MM.1S (cell line): Measurements from ENCODE around the gene ZNF799.
"Not testable (repeated sequence)": the region's sequence is repeated elsewhere in the genome, so short reads cannot be mapped to it uniquely, and the experiment has no call there.

Experiments
- DNase-seq: peaks from one replicate; pipeline ENCODE4 v3.0.0-alpha.2; 2015
- H2AFZ ChIP-seq: fragments of 300-600 bp; sonication (generic); 2 replicates; pipeline ENCODE4 v1.6.0; 2016; ENCODE audit warnings: antibody characterized with exemption, low read length
- H3F3A ChIP-seq: fragments of 300-600 bp; sonication (generic); 2 replicates; pipeline ENCODE4 v1.6.1; 2016; ENCODE audit warnings: mild to moderate bottlenecking, antibody characterized with exemption, low read length, moderate library complexity, mixed read lengths; ENCODE audit not compliant: insufficient read depth
- H3K27ac ChIP-seq: fragments of 300-600 bp; sonication (generic); 2 replicates; pipeline ENCODE4 v1.5.1; 2016; ENCODE audit warnings: mild to moderate bottlenecking, low read length
- H3K27me3 ChIP-seq: fragments of 300-600 bp; sonication (generic); replicated peaks from 2 replicates; pipeline ENCODE4 v1.6.0; 2016; ENCODE audit warnings: low read length; ENCODE audit not compliant: insufficient read depth
- H3K36me3 ChIP-seq: fragments of 300-600 bp; sonication (generic); replicated peaks from 2 replicates; pipeline ENCODE4 v1.6.1; 2016; ENCODE audit warnings: mild to moderate bottlenecking, low read length, mixed read lengths; ENCODE audit not compliant: insufficient read depth
- H3K4me1 ChIP-seq: fragments of 300-600 bp; sonication (generic); 2 replicates; pipeline ENCODE4 v1.6.1; 2016; ENCODE audit warnings: low read length, mixed read lengths
- H3K4me2 ChIP-seq: fragments of 300-600 bp; sonication (generic); 2 replicates; pipeline ENCODE4 v1.6.0; 2016; ENCODE audit warnings: low read depth, low read length
- H3K4me3 ChIP-seq: fragments of 300-600 bp; sonication (generic); 2 replicates; pipeline ENCODE4 v1.5.1; 2016; ENCODE audit warnings: low read length, mixed read lengths
- H3K79me2 ChIP-seq: fragments of 300-600 bp; sonication (generic); 2 replicates; pipeline ENCODE4 v1.6.1; 2016; ENCODE audit warnings: mixed run types, low read length, mixed read lengths
- H3K9ac ChIP-seq: fragments of 300-600 bp; sonication (generic); 2 replicates; pipeline ENCODE4 v1.6.1; 2016; ENCODE audit warnings: low read length, mixed read lengths
- H3K9me2 ChIP-seq: fragments of 300-600 bp; sonication (generic); replicated peaks from 2 replicates; pipeline ENCODE4 v1.6.1; 2016; ENCODE audit warnings: mild to moderate bottlenecking, low read length, mixed read lengths; ENCODE audit not compliant: insufficient read depth
- H3K9me3 ChIP-seq: fragments of 300-600 bp; sonication (generic); replicated peaks from 2 replicates; pipeline ENCODE4 v1.6.1; 2016; ENCODE audit warnings: mild to moderate bottlenecking, low read length, mixed read lengths; ENCODE audit not compliant: insufficient read depth
- H4K20me1 ChIP-seq: fragments of 300-600 bp; sonication (generic); 2 replicates; pipeline ENCODE4 v1.6.1; 2016; ENCODE audit warnings: mild to moderate bottlenecking, low read length, moderate library complexity, mixed read lengths; ENCODE audit not compliant: insufficient read depth
- EZH2 ChIP-seq: fragments of 300-600 bp; sonication (generic); optimal IDR thresholded peaks from 2 replicates; pipeline ENCODE3; 2017; ENCODE audit warnings: low read depth, mild to moderate bottlenecking, antibody characterized with exemption, low read length, mixed read lengths
- EZH2phosphoT487 ChIP-seq: fragments of 300-600 bp; sonication (generic); IDR thresholded peaks from 2 replicates; pipeline ENCODE4 v1.6.1; 2018; ENCODE audit warnings: antibody characterized with exemption, low read length
- TF ChIP-seq, protein P1 (sequence below): fragments of 300-600 bp; sonication (generic); IDR thresholded peaks from 2 replicates; pipeline ENCODE4 v1.5.1; 2016; ENCODE audit warnings: antibody characterized with exemption, low read length, mixed read lengths

ZNF799 gene

DNA sequence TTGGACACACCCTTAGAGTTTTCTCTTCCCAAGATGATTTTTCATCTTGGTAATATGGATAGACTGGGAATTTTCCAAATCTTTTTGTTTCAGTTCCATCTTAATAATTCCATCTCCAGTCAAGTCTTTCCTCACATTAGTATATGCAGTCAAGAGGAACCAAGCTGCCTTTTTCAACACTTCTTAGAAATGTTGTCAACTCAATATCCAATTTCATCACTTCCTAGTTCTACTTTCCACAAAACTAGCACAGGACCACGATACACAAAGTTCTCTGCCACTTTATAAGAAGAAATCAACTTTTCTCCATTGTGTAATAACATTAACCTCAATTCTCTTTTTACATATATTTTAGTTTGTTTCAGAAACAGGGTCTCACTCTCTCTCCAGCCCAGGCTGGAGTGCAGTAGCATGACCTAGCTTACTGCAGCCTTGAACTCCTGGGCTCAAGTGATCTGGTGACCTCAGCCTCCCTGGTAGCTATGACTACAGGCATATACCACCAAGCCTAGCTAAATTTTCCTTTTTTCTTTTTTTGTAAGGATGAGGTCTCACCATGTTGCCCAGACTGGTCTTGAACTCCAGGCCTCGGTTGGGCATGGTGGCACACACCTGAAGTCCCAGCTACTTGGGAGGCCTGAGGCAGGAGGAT lies 24.3 kb upstream of the ZNF799 start:
- no peak overlapping the region for H3K9ac ChIP-seq
- no peaks in the 10 kb centered on the region for H3K9me2 ChIP-seq
- H3K4me1 ChIP-seq: no peaks in the 10 kb centered on the region
- H3F3A ChIP-seq: no peaks in the 10 kb centered on the region
- no peak overlapping the region for H3K4me3 ChIP-seq
- no peak overlapping the region for H3K4me2 ChIP-seq
- DNase-seq: no peak
- H3K79me2 ChIP-seq: no peaks in the 10 kb centered on the region
- H3K27me3 ChIP-seq: no peaks in the 10 kb centered on the region
- H3K9me3 ChIP-seq: no peaks in the 10 kb centered on the region
- no peak for TF ChIP-seq EZH2
- TF ChIP-seq EZH2phosphoT487: no peak
- TF ChIP-seq, protein P1, sequence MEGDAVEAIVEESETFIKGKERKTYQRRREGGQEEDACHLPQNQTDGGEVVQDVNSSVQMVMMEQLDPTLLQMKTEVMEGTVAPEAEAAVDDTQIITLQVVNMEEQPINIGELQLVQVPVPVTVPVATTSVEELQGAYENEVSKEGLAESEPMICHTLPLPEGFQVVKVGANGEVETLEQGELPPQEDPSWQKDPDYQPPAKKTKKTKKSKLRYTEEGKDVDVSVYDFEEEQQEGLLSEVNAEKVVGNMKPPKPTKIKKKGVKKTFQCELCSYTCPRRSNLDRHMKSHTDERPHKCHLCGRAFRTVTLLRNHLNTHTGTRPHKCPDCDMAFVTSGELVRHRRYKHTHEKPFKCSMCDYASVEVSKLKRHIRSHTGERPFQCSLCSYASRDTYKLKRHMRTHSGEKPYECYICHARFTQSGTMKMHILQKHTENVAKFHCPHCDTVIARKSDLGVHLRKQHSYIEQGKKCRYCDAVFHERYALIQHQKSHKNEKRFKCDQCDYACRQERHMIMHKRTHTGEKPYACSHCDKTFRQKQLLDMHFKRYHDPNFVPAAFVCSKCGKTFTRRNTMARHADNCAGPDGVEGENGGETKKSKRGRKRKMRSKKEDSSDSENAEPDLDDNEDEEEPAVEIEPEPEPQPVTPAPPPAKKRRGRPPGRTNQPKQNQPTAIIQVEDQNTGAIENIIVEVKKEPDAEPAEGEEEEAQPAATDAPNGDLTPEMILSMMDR: no peak
- no peaks in the 10 kb centered on the region for H3K36me3 ChIP-seq
- no peaks in the 10 kb centered on the region for H4K20me1 ChIP-seq
- H2AFZ ChIP-seq: no peak overlapping the region
- H3K27ac ChIP-seq: no peak overlapping the region

DNA sequence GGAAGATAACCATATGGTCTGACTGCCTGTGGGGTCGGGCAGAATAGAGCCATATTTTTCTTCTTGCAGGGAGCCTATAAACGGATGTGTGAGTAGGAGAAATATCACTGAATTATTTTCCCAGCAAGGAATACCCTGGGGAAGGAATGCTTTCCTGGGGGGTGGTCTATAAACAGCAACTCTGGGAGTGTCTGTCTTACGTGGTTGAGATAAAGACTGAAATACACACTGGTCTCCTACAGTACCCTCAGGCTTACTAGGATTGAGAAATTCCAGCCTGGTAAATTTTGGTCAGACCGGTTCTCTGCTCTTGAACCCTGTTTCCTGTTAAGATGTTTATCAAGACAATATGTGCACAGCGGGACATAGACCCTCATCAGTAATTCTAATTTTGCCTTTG lies 16.2 kb upstream of the ZNF799 start:
- DNase-seq, H3K36me3 ChIP-seq: not testable (repeated sequence)

DNA sequence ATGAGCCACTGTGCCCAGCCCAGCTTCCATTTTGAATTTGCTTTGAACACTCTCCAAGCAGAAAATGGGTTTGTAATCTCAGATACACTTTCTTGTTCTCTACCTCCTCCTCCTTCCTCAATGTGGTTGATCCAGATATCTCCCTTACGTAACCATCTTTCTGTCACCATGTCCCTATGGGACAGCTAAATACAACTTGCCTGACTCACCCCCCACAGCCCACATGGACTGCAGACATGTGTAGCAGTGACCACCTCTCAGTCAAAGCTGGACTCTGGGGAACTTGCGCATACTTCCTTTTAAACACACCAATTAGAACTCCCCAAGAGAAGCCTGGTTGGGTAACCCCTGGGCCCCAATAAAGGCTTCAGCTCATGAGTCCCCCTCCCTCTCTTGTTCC lies 10.8 kb upstream of the ZNF799 start:
- no peak overlapping the region for H3K4me3 ChIP-seq
- DNase-seq: no peak
- H4K20me1 ChIP-seq: no peaks in the 10 kb centered on the region
- no peak for TF ChIP-seq EZH2phosphoT487
- TF ChIP-seq, protein P1: no peak
- TF ChIP-seq EZH2: no peak
- no peak overlapping the region for H2AFZ ChIP-seq
- H3K9me2 ChIP-seq: no peaks in the 10 kb centered on the region
- no peak overlapping the region for H3K9ac ChIP-seq
- H3K4me2 ChIP-seq: no peak overlapping the region
- no peaks in the 10 kb centered on the region for H3K9me3 ChIP-seq
- no peaks in the 10 kb centered on the region for H3K4me1 ChIP-seq
- no peak overlapping the region for H3K27ac ChIP-seq
- H3F3A ChIP-seq: no peaks in the 10 kb centered on the region
- H3K36me3 ChIP-seq: no peaks in the 10 kb centered on the region
- H3K79me2 ChIP-seq: no peaks in the 10 kb centered on the region
- H3K27me3 ChIP-seq: no peaks in the 10 kb centered on the region

More for the DNA sequence above, 16.2 kb upstream of the ZNF799 start:
- H3K79me2 ChIP-seq, H3K9ac ChIP-seq, H3K27ac ChIP-seq, H3K27me3 ChIP-seq, H3K9me2 ChIP-seq, H3K4me3 ChIP-seq, H2AFZ ChIP-seq, H4K20me1 ChIP-seq, H3K4me2 ChIP-seq, H3K9me3 ChIP-seq, H3F3A ChIP-seq, H3K4me1 ChIP-seq: not testable (repeated sequence)

DNA sequence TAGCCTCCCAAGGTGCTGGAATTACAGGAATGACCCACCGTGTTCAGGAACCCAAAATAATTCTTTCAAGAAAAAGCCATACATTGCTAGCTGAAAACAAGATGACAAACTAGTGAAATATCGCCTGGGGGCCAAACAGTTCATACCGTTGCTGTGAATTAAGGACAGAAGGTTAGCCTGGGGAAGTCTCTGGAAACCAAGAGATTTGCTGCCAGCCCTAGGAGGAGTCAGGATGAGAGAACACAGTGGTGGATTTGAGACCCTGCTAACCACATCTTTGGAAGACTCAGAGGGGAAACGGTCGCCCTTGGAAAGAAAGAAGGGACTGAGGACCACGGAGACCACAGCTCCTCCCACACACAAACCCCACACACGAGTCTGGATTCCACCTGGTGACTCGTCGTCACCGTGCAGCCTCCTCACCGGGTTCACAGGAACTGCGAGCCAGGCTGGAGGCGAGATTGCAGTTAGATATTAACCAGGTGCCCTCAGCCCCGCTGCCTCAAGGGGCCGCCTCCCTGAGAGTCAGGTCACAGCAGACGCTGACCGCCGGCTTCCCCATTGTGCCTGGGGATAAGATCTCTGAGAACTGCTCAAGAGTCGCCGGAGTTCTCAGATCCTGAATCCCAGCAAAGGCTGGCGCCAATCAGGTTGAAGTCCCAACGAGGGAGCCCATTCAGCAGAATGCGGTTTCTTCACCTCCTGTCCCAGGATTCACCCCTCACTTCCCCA lies 1.0 kb downstream of the ZNF799 start:
- not testable (repeated sequence) for DNase-seq, H3K79me2 ChIP-seq

DNA sequence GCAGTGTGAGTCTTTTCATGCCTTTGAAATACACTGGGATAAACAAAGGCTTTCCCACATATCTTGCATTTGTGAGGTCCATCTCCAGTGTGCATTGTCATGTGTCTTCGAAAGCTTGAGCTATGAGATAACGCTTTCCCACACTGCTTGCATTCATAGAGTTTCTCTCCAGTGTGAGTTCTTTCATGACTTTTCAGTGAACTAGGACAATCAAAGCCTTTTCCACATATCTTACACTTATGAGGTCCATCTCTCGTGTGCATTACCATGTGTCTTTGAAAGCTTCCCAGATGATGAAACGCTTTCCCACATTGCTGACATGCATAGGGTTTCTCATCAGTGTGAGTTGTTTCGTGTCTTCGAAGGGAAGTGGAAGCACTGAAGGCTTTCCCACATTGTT lies 9.9 kb downstream of the ZNF799 start:
- not testable (repeated sequence) for H3F3A ChIP-seq, H3K79me2 ChIP-seq

More for the DNA sequence above, 1.0 kb downstream of the ZNF799 start:
- H3K27ac ChIP-seq: peak overlapping the region; percentile 68; the same call in 1 of the 2 replicates
- H3K4me3 ChIP-seq: peak overlapping the region; percentile 91
- peak overlapping the region; percentile 74; the same call in 1 of the 2 replicates for H3K4me2 ChIP-seq
- not testable (repeated sequence) for H3F3A ChIP-seq, H3K36me3 ChIP-seq, H3K9me3 ChIP-seq, H3K27me3 ChIP-seq, H4K20me1 ChIP-seq, H3K9me2 ChIP-seq, H3K4me1 ChIP-seq
- H3K9ac ChIP-seq: peak overlapping the region; percentile 54; the same call in 1 of the 2 replicates
- H2AFZ ChIP-seq: peak overlapping the region; percentile 83

DNA sequence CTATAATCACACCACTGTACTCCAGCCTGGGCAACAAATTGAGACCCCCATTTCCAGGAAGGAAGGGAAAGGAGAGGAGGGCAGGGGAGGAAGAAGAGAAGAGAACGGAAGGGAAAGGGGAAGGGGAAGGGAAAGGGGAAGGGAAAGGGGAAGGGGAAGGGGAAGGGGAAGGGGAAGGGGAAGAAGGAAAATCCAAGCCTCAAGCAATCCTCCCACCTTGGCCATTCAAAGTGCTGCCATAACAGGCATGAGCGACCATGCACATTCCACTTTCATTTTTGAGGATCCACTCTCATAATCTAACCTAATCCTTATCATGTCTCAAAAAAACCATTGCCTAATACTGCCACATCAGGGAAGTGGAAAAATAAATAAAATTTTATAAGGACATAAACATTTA lies 14.7 kb downstream of the ZNF799 start:
- H3K27me3 ChIP-seq, H3K4me1 ChIP-seq, H3F3A ChIP-seq, DNase-seq, H3K36me3 ChIP-seq, H3K79me2 ChIP-seq, H4K20me1 ChIP-seq, H3K9me2 ChIP-seq, H3K27ac ChIP-seq, H3K4me2 ChIP-seq, H3K9ac ChIP-seq, H2AFZ ChIP-seq, H3K9me3 ChIP-seq, H3K4me3 ChIP-seq: not testable (repeated sequence)

More for the DNA sequence above, 9.9 kb downstream of the ZNF799 start:
- H3K4me1 ChIP-seq, H3K4me3 ChIP-seq, H3K27ac ChIP-seq, H3K9me2 ChIP-seq, DNase-seq, H2AFZ ChIP-seq, H3K9me3 ChIP-seq, H3K36me3 ChIP-seq, H3K4me2 ChIP-seq, H4K20me1 ChIP-seq, H3K27me3 ChIP-seq, H3K9ac ChIP-seq: not testable (repeated sequence)
